Measurements from ENCODE around the gene BMP10.

The BMP10 gene

GRCh38 chr2:68885074-68885810 is 14.0 kb upstream of the BMP10 start:
- H3K4me1 ChIP-seq (ENCODE audit: insufficient read depth, low read length), result no peaks in the 10 kb centered on the region

GRCh38 chr2:68880213-68880612 is 9.0 kb upstream of the BMP10 start:
- Histone ChIP-seq H3K36me3 (ENCODE audit: insufficient read depth, low read length) (no peaks in the 10 kb centered on the region), H3K9me3 (ENCODE audit: low read length) (no peaks in the 10 kb centered on the region), H3K4me1 (ENCODE audit: insufficient read depth, low read length) (no peaks in the 10 kb centered on the region), H2AFZ (ENCODE audit: low read depth, low read length) (no peak overlapping the region), H3K4me3 (ENCODE audit: low read length) (no peak overlapping the region), H3K27me3 (ENCODE audit: insufficient read depth, low read length) (no peaks in the 10 kb centered on the region)

More at GRCh38 chr2:68885074-68885810, 14.0 kb upstream of the BMP10 start:
- H3K9me3 ChIP-seq (ENCODE audit: low read length), result no peaks in the 10 kb centered on the region
- no peaks in the 10 kb centered on the region for H3K36me3 ChIP-seq (ENCODE audit: insufficient read depth, low read length)
- no peaks in the 10 kb centered on the region for H3K27me3 ChIP-seq (ENCODE audit: insufficient read depth, low read length)
- no peak overlapping the region for H2AFZ ChIP-seq (ENCODE audit: low read depth, low read length)
- H3K4me3 ChIP-seq (ENCODE audit: low read length), result no peak overlapping the region

- Histone ChIP-seq H3K27me3 (ENCODE audit: insufficient read depth, low read length) (no peaks in the 10 kb centered on the region), H3K36me3 (ENCODE audit: insufficient read depth, low read length) (no peaks in the 10 kb centered on the region), H3K4me1 (ENCODE audit: insufficient read depth, low read length) (no peaks in the 10 kb centered on the region), H3K4me3 (ENCODE audit: low read length) (no peak overlapping the region), H3K9me3 (ENCODE audit: low read length) (no peaks in the 10 kb centered on the region), H2AFZ (ENCODE audit: low read depth, low read length) (no peak overlapping the region)
Measured at GRCh38 chr2:68879296-68879695, 8.1 kb upstream of the BMP10 start.

- Histone ChIP-seq H3K27me3 (ENCODE audit: insufficient read depth, low read length) (no peaks in the 10 kb centered on the region), H3K4me1 (ENCODE audit: insufficient read depth, low read length) (no peaks in the 10 kb centered on the region), H3K9me3 (ENCODE audit: low read length) (no peaks in the 10 kb centered on the region), H3K4me3 (ENCODE audit: low read length) (no peak overlapping the region), H3K36me3 (ENCODE audit: insufficient read depth, low read length) (no peaks in the 10 kb centered on the region), H2AFZ (ENCODE audit: low read depth, low read length) (no peak overlapping the region)
Measured at GRCh38 chr2:68878753-68879152, 7.6 kb upstream of the BMP10 start.

GRCh38 chr2:68878071-68878711 is 7.0 kb upstream of the BMP10 start:
- Histone ChIP-seq H3K4me1 (ENCODE audit: insufficient read depth, low read length) (no peaks in the 10 kb centered on the region), H3K36me3 (ENCODE audit: insufficient read depth, low read length) (no peaks in the 10 kb centered on the region), H3K4me3 (ENCODE audit: low read length) (no peak overlapping the region), H3K27me3 (ENCODE audit: insufficient read depth, low read length) (no peaks in the 10 kb centered on the region), H2AFZ (ENCODE audit: low read depth, low read length) (no peak overlapping the region), H3K9me3 (ENCODE audit: low read length) (no peaks in the 10 kb centered on the region)

GRCh38 chr2:68877079-68877772 is 6.0 kb upstream of the BMP10 start:
- no peaks in the 10 kb centered on the region for H3K9me3 ChIP-seq (ENCODE audit: low read length)
- no peaks in the 10 kb centered on the region for H3K27me3 ChIP-seq (ENCODE audit: insufficient read depth, low read length)
- no peaks in the 10 kb centered on the region for H3K4me1 ChIP-seq (ENCODE audit: insufficient read depth, low read length)
- H2AFZ ChIP-seq (ENCODE audit: low read depth, low read length), result no peak overlapping the region
- no peak overlapping the region for H3K4me3 ChIP-seq (ENCODE audit: low read length)
- H3K36me3 ChIP-seq (ENCODE audit: insufficient read depth, low read length), result no peaks in the 10 kb centered on the region

- Histone ChIP-seq H3K27me3 (ENCODE audit: insufficient read depth, low read length) (no peaks in the 10 kb centered on the region), H3K9me3 (ENCODE audit: low read length) (no peaks in the 10 kb centered on the region), H3K4me1 (ENCODE audit: insufficient read depth, low read length) (no peaks in the 10 kb centered on the region), H3K4me3 (ENCODE audit: low read length) (no peak overlapping the region), H2AFZ (ENCODE audit: low read depth, low read length) (no peak overlapping the region), H3K36me3 (ENCODE audit: insufficient read depth, low read length) (no peaks in the 10 kb centered on the region)
Measured at GRCh38 chr2:68870215-68870614, 982 bp downstream of the BMP10 start.

GRCh38 chr2:68865108-68865507 is 6.1 kb downstream of the BMP10 start:
- H3K4me1 ChIP-seq (ENCODE audit: insufficient read depth, low read length), result no peaks in the 10 kb centered on the region
- H3K36me3 ChIP-seq (ENCODE audit: insufficient read depth, low read length), result no peaks in the 10 kb centered on the region
- no peaks in the 10 kb centered on the region for H3K27me3 ChIP-seq (ENCODE audit: insufficient read depth, low read length)
- H2AFZ ChIP-seq (ENCODE audit: low read depth, low read length), result no peak overlapping the region
- H3K9me3 ChIP-seq (ENCODE audit: low read length), result no peaks in the 10 kb centered on the region
- H3K4me3 ChIP-seq (ENCODE audit: low read length), result no peak overlapping the region

GRCh38 chr2:68863996-68864395 is 7.2 kb downstream of the BMP10 start:
- Histone ChIP-seq H3K36me3 (ENCODE audit: insufficient read depth, low read length) (no peaks in the 10 kb centered on the region), H3K27me3 (ENCODE audit: insufficient read depth, low read length) (no peaks in the 10 kb centered on the region), H3K4me3 (ENCODE audit: low read length) (no peak overlapping the region), H3K4me1 (ENCODE audit: insufficient read depth, low read length) (no peaks in the 10 kb centered on the region), H3K9me3 (ENCODE audit: low read length) (no peaks in the 10 kb centered on the region), H2AFZ (ENCODE audit: low read depth, low read length) (no peak overlapping the region)

GRCh38 chr2:68862889-68863288 is 8.3 kb downstream of the BMP10 start:
- Histone ChIP-seq H3K36me3 (ENCODE audit: insufficient read depth, low read length) (no peaks in the 10 kb centered on the region), H2AFZ (ENCODE audit: low read depth, low read length) (no peak overlapping the region), H3K4me1 (ENCODE audit: insufficient read depth, low read length) (no peaks in the 10 kb centered on the region), H3K27me3 (ENCODE audit: insufficient read depth, low read length) (no peaks in the 10 kb centered on the region), H3K4me3 (ENCODE audit: low read length) (no peak overlapping the region), H3K9me3 (ENCODE audit: low read length) (no peaks in the 10 kb centered on the region)

GRCh38 chr2:68861330-68861729 is 9.9 kb downstream of the BMP10 start:
- no peak overlapping the region for H3K4me3 ChIP-seq (ENCODE audit: low read length)
- H2AFZ ChIP-seq (ENCODE audit: low read depth, low read length), result no peak overlapping the region
- no peaks in the 10 kb centered on the region for H3K4me1 ChIP-seq (ENCODE audit: insufficient read depth, low read length)
- no peaks in the 10 kb centered on the region for H3K36me3 ChIP-seq (ENCODE audit: insufficient read depth, low read length)
- H3K9me3 ChIP-seq (ENCODE audit: low read length), result no peaks in the 10 kb centered on the region
- H3K27me3 ChIP-seq (ENCODE audit: insufficient read depth, low read length), result no peaks in the 10 kb centered on the region

- Histone ChIP-seq H3K9me3 (ENCODE audit: low read length) (no peaks in the 10 kb centered on the region), H3K4me1 (ENCODE audit: insufficient read depth, low read length) (no peaks in the 10 kb centered on the region), H3K27me3 (ENCODE audit: insufficient read depth, low read length) (no peaks in the 10 kb centered on the region), H3K36me3 (ENCODE audit: insufficient read depth, low read length) (no peaks in the 10 kb centered on the region), H3K4me3 (ENCODE audit: low read length) (no peak overlapping the region), H2AFZ (ENCODE audit: low read depth, low read length) (no peak overlapping the region)
Measured at GRCh38 chr2:68860111-68860510, 11.1 kb downstream of the BMP10 start.

GRCh38 chr2:68857855-68858456 is 13.2 kb downstream of the BMP10 start:
- Histone ChIP-seq H3K36me3 (ENCODE audit: insufficient read depth, low read length) (no peaks in the 10 kb centered on the region), H3K9me3 (ENCODE audit: low read length) (no peaks in the 10 kb centered on the region), H3K4me3 (ENCODE audit: low read length) (no peak overlapping the region), H2AFZ (ENCODE audit: low read depth, low read length) (no peak overlapping the region), H3K27me3 (ENCODE audit: insufficient read depth, low read length) (no peaks in the 10 kb centered on the region), H3K4me1 (ENCODE audit: insufficient read depth, low read length) (no peaks in the 10 kb centered on the region)

Data from neuron (in vitro differentiated cells).